SU-DHL-6 (cell line): ENCODE results near the gene CDC42EP3.

Experiments
- H2AFZ ChIP-seq: fragments of 200-600 bp; sonication (generic); 2 replicates; pipeline ENCODE4 v1.6.1; 2014; ENCODE audit warnings: low read depth, mild to moderate bottlenecking, moderate library complexity, mixed read lengths, antibody characterized with exemption, low read length; ENCODE audit not compliant: severe bottlenecking
- H3F3A ChIP-seq: fragments of 200-600 bp; shearing (Covaris generic); 2 replicates; pipeline ENCODE4 v1.6.0; 2016; ENCODE audit warnings: antibody characterized with exemption, mild to moderate bottlenecking; ENCODE audit not compliant: insufficient read depth
- H3K27ac ChIP-seq: fragments of 200-600 bp; sonication (generic); 2 replicates; pipeline ENCODE4 v1.5.1; 2016; ENCODE audit warnings: low read depth, mild to moderate bottlenecking, low read length, moderate library complexity, mixed read lengths
- H3K27me3 ChIP-seq: fragments of 200-600 bp; sonication (generic), shearing (Covaris generic); 2 replicates; pipeline ENCODE4 v1.6.0; 2014; ENCODE audit warnings: mild to moderate bottlenecking, low read length
- H3K36me3 ChIP-seq: fragments of 200-600 bp; sonication (generic); 2 replicates; pipeline ENCODE4 v1.6.1; 2014; ENCODE audit warnings: mild to moderate bottlenecking, low read length, mixed read lengths
- H3K4me2 ChIP-seq: fragments of 300-600, 200-600 bp; shearing (Covaris generic), sonication (generic); 2 replicates; pipeline ENCODE4 v1.6.0; 2014; ENCODE audit warnings: low read length, low read depth, mild to moderate bottlenecking; ENCODE audit not compliant: poor library complexity, severe bottlenecking
- H3K4me3 ChIP-seq: fragments of 200-600 bp; sonication (generic); 2 replicates; pipeline ENCODE4 v1.5.1; 2014; ENCODE audit warnings: antibody characterized with exemption, low read length, mild to moderate bottlenecking, mixed read lengths; ENCODE audit not compliant: insufficient read depth, poor library complexity, severe bottlenecking
- H3K79me2 ChIP-seq: fragments of 200-600 bp; sonication (generic); 2 replicates; pipeline ENCODE4 v1.6.1; 2014; ENCODE audit warnings: mild to moderate bottlenecking, low read length, moderate library complexity; ENCODE audit not compliant: insufficient read depth
- H3K9ac ChIP-seq: fragments of 200-600 bp; sonication (generic); 2 replicates; pipeline ENCODE4 v1.7.0; 2014; ENCODE audit warnings: mild to moderate bottlenecking, low read length
- H3K9me2 ChIP-seq: fragments of 200-600 bp; sonication (generic); replicated peaks from 2 replicates; pipeline ENCODE4 v1.6.1; 2014; ENCODE audit warnings: low read length; ENCODE audit not compliant: insufficient read depth
- H3K9me3 ChIP-seq: fragments of 200-600 bp; sonication (generic); 2 replicates; pipeline ENCODE4 v1.6.1; 2014; ENCODE audit warnings: low read length, mixed read lengths; ENCODE audit not compliant: insufficient read depth
- H4K20me1 ChIP-seq: fragments of 200-600 bp; sonication (generic); 2 replicates; pipeline ENCODE4 v1.6.1; 2014; ENCODE audit warnings: low read depth, mild to moderate bottlenecking, antibody characterized with exemption, low read length, moderate library complexity, mixed read lengths
- CTCF ChIP-seq: fragments of 200-600 bp; sonication (generic); IDR thresholded peaks from one replicate; pipeline ENCODE4 v1.5.1; 2017; ENCODE audit warnings: antibody characterized with exemption, mild to moderate bottlenecking, low read length, moderate library complexity; ENCODE audit not compliant: insufficient read depth, poor library complexity, severe bottlenecking
- EZH2phosphoT487 ChIP-seq: fragments of 200-600 bp; sonication (generic), shearing (Covaris generic); conservative IDR thresholded peaks from 2 replicates; pipeline ENCODE4 v1.6.1; 2018; ENCODE audit warnings: mild to moderate bottlenecking, antibody characterized with exemption, low read length, moderate library complexity, mixed read lengths

Gene CDC42EP3

GRCh38 chr2:37601569-37601968 is 69.9 kb downstream of the CDC42EP3 start:
- no peaks in the 10 kb centered on the region; the same call in 1 of the 2 replicates for H4K20me1 ChIP-seq
- H3K9ac ChIP-seq, result no peak overlapping the region
- no peak overlapping the region for H3K4me3 ChIP-seq
- no peak overlapping the region for H3K4me2 ChIP-seq
- no peaks in the 10 kb centered on the region for H3K9me2 ChIP-seq
- no peaks in the 10 kb centered on the region for H3K79me2 ChIP-seq
- H3K36me3 ChIP-seq, result no peaks in the 10 kb centered on the region
- no peaks in the 10 kb centered on the region for H3K9me3 ChIP-seq
- no peak overlapping the region for H3K27ac ChIP-seq
- no peaks in the 10 kb centered on the region for H3F3A ChIP-seq
- TF ChIP-seq EZH2phosphoT487 (no peak), CTCF (no peak)
- H3K27me3 ChIP-seq, result no peaks in the 10 kb centered on the region
- H2AFZ ChIP-seq, result no peak overlapping the region

- Histone ChIP-seq H3K4me3 (no peak overlapping the region), H3K36me3 (no peaks in the 10 kb centered on the region), H3K27me3 (no peaks in the 10 kb centered on the region), H3K9me3 (no peaks in the 10 kb centered on the region), H2AFZ (no peak overlapping the region), H3K27ac (no peak overlapping the region), H3K4me2 (no peak overlapping the region), H3K79me2 (no peaks in the 10 kb centered on the region), H4K20me1 (no peaks in the 10 kb centered on the region; the same call in 1 of the 2 replicates), H3F3A (no peaks in the 10 kb centered on the region), H3K9me2 (no peaks in the 10 kb centered on the region), H3K9ac (no peak overlapping the region)
- TF ChIP-seq CTCF, result no peak
- TF ChIP-seq EZH2phosphoT487, result no peak
Observed at GRCh38 chr2:37600735-37601134, 70.7 kb downstream of the CDC42EP3 start.

GRCh38 chr2:37599688-37600525 is 71.5 kb downstream of the CDC42EP3 start:
- Histone ChIP-seq H3K4me2 (no peak overlapping the region), H3K9me2 (no peaks in the 10 kb centered on the region), H3K27me3 (no peaks in the 10 kb centered on the region), H3K4me3 (no peak overlapping the region), H3K9ac (no peak overlapping the region), H2AFZ (no peak overlapping the region), H3F3A (no peaks in the 10 kb centered on the region), H3K9me3 (no peaks in the 10 kb centered on the region), H4K20me1 (no peaks in the 10 kb centered on the region; the same call in 1 of the 2 replicates), H3K79me2 (no peaks in the 10 kb centered on the region), H3K36me3 (no peaks in the 10 kb centered on the region), H3K27ac (no peak overlapping the region)
- TF ChIP-seq CTCF, result no peak
